HepG2 (cell line): ENCODE measurements around the gene THAP3. TPM values are rescaled to one million over a fixed set of nuclear protein-coding genes. Genes with fewer than 3 reads are reported as not detected.

Experiments
- ATAC-seq: fragments of 200-7000 bp; cut with Tn5 transposase; 3 replicates; pipeline ENCODE4 v1.9.1; 2020; ENCODE audit warnings: mild to moderate bottlenecking, moderate library complexity
- BruUV-seq: library from RNA; stranded (reverse); fragments of 400-500 nt; replicated peaks from 2 replicates; lab custom pipeline; 2021; lab: Mats Ljungman, UMichigan
- CTCF ChIA-PET: fragments of 300-600 bp; formaldehyde crosslinking; extraction: SDS; loops from one replicate; lab custom pipeline; 2021; ENCODE audit warnings: low total read pairs, inconsistent platforms, low intra/inter-chr PET ratio; lab: Yijun Ruan, JAX
- POLR2A ChIA-PET: fragments of 350-600 bp; sonication (Branson Sonifier 250); formaldehyde crosslinking; loops from one replicate; lab custom pipeline; 2020; ENCODE audit warnings: antibody characterized with exemption, inconsistent platforms; lab: Yijun Ruan, JAX
- DNase-seq: peaks from one replicate; pipeline ENCODE4 v3.0.0-alpha.2; 2015; ENCODE audit warnings: low spot score
- FAIRE-seq: peaks from 3 replicates; lab custom pipeline; 2011; peaks lifted over from hg19 to GRCh38; lab: Jason Lieb, UNC
- H2AFZ ChIP-seq: one replicate; pipeline ENCODE4 v1.6.1; 2011; ENCODE audit warnings: low read length, inconsistent platforms
- H3K27ac ChIP-seq: fragments of 300-600 bp; 3 replicates; pipeline ENCODE4 v1.8.0; 2011; ENCODE audit warnings: mixed run types, mild to moderate bottlenecking, mixed read lengths, low read length, inconsistent platforms; ENCODE audit not compliant: insufficient read depth; ENCODE audit errors: extremely low read length
- H3K27me3 ChIP-seq, 2 experiments: fragments of 200-600 bp in 1 of 2; 2 replicates in 1 of 2; 3 replicates in 1 of 2; pipeline versions ENCODE4 v1.6.0 to v1.8.0; 2011; ENCODE audit warnings: low read length in 2 of 2, mild to moderate bottlenecking in 2 of 2, moderate library complexity in 2 of 2, inconsistent platforms in 1 of 2; ENCODE audit not compliant: insufficient read depth in 2 of 2, control insufficient read depth in 1 of 2
- H3K36me3 ChIP-seq, 2 experiments: fragments of 200-600 bp in 1 of 2; replicated peaks in 1 of 2; 2 replicates in 1 of 2; 3 replicates in 1 of 2; pipeline versions ENCODE4 v1.5.1 to v1.8.0; 2011; ENCODE audit warnings: low read length in 2 of 2, inconsistent platforms in 1 of 2; ENCODE audit not compliant: insufficient read depth in 2 of 2, control insufficient read depth in 1 of 2
- H3K4me1 ChIP-seq: 2 replicates; pipeline ENCODE4 v1.5.1; 2012; ENCODE audit warnings: low read length, inconsistent platforms; ENCODE audit not compliant: insufficient read depth
- H3K4me2 ChIP-seq: 2 replicates; pipeline ENCODE4 v1.6.0; 2011; ENCODE audit warnings: low read depth, low read length, inconsistent platforms
- H3K4me3 ChIP-seq, 3 experiments: fragments of 200-600 bp in 1 of 3; sonication (generic), shearing (Covaris generic) in 1 of 3; replicated peaks in 1 of 3; 2 replicates each; pipeline ENCODE4 v1.5.1; 2011 to 2016; ENCODE audit warnings: low read length in 3 of 3, inconsistent platforms in 2 of 3, low read depth in 2 of 3, mild to moderate bottlenecking in 2 of 3, control low read depth in 1 of 3, mixed read lengths in 1 of 3; ENCODE audit not compliant: insufficient read depth in 1 of 3
- H3K79me2 ChIP-seq: one replicate; pipeline ENCODE4 v1.6.1; 2011; ENCODE audit warnings: low read length, inconsistent platforms; ENCODE audit not compliant: insufficient read depth
- H3K9ac ChIP-seq: 2 replicates; pipeline ENCODE4 v1.6.0; 2011; ENCODE audit warnings: mild to moderate bottlenecking, low read depth, low read length, inconsistent platforms; ENCODE audit not compliant: insufficient read depth
- H3K9me3 ChIP-seq: 2 replicates; pipeline ENCODE4 v1.5.1; 2012; ENCODE audit warnings: mild to moderate bottlenecking, low read length
- H4K20me1 ChIP-seq: 2 replicates; pipeline ENCODE4 v1.6.0; 2011; ENCODE audit warnings: inconsistent platforms, mild to moderate bottlenecking, low read length, moderate library complexity; ENCODE audit not compliant: insufficient read depth
- LCORL ChIP-seq, 2 experiments: fragments of 450-650 bp in 1 of 2; sonication (generic) in 1 of 2; formaldehyde crosslinking in 1 of 2; IDR thresholded peaks; 2 replicates each; pipeline versions ENCODE4 v1.5.0 to v1.6.1; 2017 to 2020; ENCODE audit warnings: antibody characterized with exemption in 1 of 2, missing genetic modification reagents in 1 of 2
- ZBTB21 ChIP-seq: sonication (generic); formaldehyde crosslinking; IDR thresholded peaks from 2 replicates; pipeline ENCODE4 v1.4.0; 2020; ENCODE audit warnings: missing genetic modification reagents
- ZFP91 ChIP-seq: sonication (generic); formaldehyde crosslinking; IDR thresholded peaks from 2 replicates; pipeline ENCODE4 v1.9.0; 2022; ENCODE audit warnings: missing genetic modification reagents, mild to moderate bottlenecking, borderline replicate concordance
- ZNF160 ChIP-seq: sonication (generic); formaldehyde crosslinking; IDR thresholded peaks from 2 replicates; pipeline ENCODE4 v1.8.0; 2022; ENCODE audit warnings: mild to moderate bottlenecking, inconsistent platforms, missing genetic modification reagents
- ZNF24 ChIP-seq: fragments of 450-650 bp; IDR thresholded peaks from 2 replicates; pipeline ENCODE4 v1.6.1; 2017; ENCODE audit warnings: antibody characterized with exemption, mild to moderate bottlenecking
- ZNF549 ChIP-seq: sonication (generic); formaldehyde crosslinking; IDR thresholded peaks from 2 replicates; pipeline ENCODE4 v1.5.0; 2020; ENCODE audit warnings: missing genetic modification reagents
- ZNF7 ChIP-seq: IDR thresholded peaks from 2 replicates; pipeline ENCODE4 v1.6.1; 2016; ENCODE audit warnings: missing biosample characterization, missing genetic modification reagents
- ZNF704 ChIP-seq: sonication (generic); formaldehyde crosslinking; IDR thresholded peaks from 2 replicates; pipeline ENCODE4 v1.8.1; 2023; ENCODE audit warnings: mild to moderate bottlenecking, inconsistent platforms, moderate library complexity, missing genetic modification reagents, borderline replicate concordance
- ZSCAN25 ChIP-seq: sonication (generic); formaldehyde crosslinking; IDR thresholded peaks from 2 replicates; pipeline ENCODE4 v1.8.0; 2022; ENCODE audit warnings: mild to moderate bottlenecking, missing genetic modification reagents
- WGBS: methylation state at CpG from one replicate; pipeline ENCODE4 v1.1.6; 2017; ENCODE audit warnings: low lambda C conversion rate; 5-methylcytosine and 5-hydroxymethylcytosine counted together
- in situ Hi-C: cut with HindIII; loops from 2 replicates; pipeline ENCODE4 v1.10.0; 2017; ENCODE audit warnings: low pct_unique_long_range_greater_than_20kb; ENCODE audit not compliant: extremely low pct_ligation_motif_present
- intact Hi-C: fragments of 100-400 bp; cut with micrococcal nuclease; formaldehyde crosslinking; loops from one replicate; pipeline ENCODE4 v1.10.0; 2022; ENCODE audit not compliant: unreplicated experiment
- polyA plus RNA-seq, 8 experiments: library from polyadenylated mRNA; depleted of rRNA in 3 of 8; stranded (reverse) in 7 of 8; unstranded in 1 of 8; fragments of >200 nt; fragmentation: Illumina TruSeq in 4 of 8; extraction: Trizol in 4 of 8; gene quantifications; 2 replicates each; pipeline versions ENCODE4 v1.2.1 to v1.2.3, GENCODE V29; 2011 to 2016; ENCODE audit warnings: low read depth in 4 of 8, missing spikeins in 1 of 8, mixed read lengths in 1 of 8; ENCODE audit not compliant: insufficient read depth in 1 of 8
- total RNA-seq, 5 experiments: library from RNA; depleted of rRNA; stranded (reverse); fragments of >200 nt; fragmentation: Illumina TruSeq; extraction: Trizol; gene quantifications; 2 replicates each; pipeline ENCODE4 v1.2.3, GENCODE V29; 2016; ENCODE audit warnings: low read depth in 1 of 5
- TF ChIP-seq, protein P1 (sequence below): sonication (generic); formaldehyde crosslinking; conservative IDR thresholded peaks from 2 replicates; pipeline ENCODE4 v1.4.0; 2020; ENCODE audit warnings: missing genetic modification reagents

The THAP3 gene
- total and polyA plus RNA-seq, 2 of the 13 experiments (the other 11 are each of a cell fraction or from before 2014, with no cell fraction given): 10.3 to 14.9 TPM

DNA sequence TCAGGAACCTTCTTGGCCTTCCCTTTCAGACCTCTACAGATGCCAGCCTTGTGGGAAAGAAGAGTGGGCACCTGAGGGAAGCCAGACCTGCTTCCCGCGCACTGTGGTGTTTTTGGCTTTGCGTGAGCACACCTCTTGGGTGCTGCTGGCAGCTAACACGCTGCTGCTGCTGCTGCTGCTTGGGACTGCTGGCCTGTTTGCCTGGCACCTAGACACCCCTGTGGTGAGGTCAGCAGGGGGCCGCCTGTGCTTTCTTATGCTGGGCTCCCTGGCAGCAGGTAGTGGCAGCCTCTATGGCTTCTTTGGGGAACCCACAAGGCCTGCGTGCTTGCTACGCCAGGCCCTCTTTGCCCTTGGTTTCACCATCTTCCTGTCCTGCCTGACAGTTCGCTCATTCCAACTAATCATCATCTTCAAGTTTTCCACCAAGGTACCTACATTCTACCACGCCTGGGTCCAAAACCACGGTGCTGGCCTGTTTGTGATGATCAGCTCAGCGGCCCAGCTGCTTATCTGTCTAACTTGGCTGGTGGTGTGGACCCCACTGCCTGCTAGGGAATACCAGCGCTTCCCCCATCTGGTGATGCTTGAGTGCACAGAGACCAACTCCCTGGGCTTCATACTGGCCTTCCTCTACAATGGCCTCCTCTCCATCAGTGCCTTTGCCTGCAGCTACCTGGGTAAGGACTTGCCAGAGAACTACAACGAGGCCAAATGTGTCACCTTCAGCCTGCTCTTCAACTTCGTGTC lies 45.9 kb upstream of the THAP3 start:
- TF ChIP-seq ZNF160 (CRISPR knock-in tag) (0 out of 2 replicates have a peak, but pooled peaks have one; percentile 29), ZFP91 (CRISPR knock-in tag) (0 out of 2 replicates have a peak, but pooled peaks have one; percentile 0), ZNF704 (CRISPR knock-in tag) (peak; percentile 87; the same call in 1 of the 2 replicates), ZSCAN25 (CRISPR knock-in tag) (no peak), ZNF549 (CRISPR knock-in tag) (no peak), ZBTB21 (no peak), LCORL (IDR thresholded peaks at IDR 0.05) (no peak), LCORL (CRISPR knock-in tag; IDR thresholded peaks at IDR 0.05) (0 out of 2 replicates have a peak, but pooled peaks have one; percentile 2), ZNF7 (no peak), ZNF24 (no peak)
- TF ChIP-seq, protein P1, sequence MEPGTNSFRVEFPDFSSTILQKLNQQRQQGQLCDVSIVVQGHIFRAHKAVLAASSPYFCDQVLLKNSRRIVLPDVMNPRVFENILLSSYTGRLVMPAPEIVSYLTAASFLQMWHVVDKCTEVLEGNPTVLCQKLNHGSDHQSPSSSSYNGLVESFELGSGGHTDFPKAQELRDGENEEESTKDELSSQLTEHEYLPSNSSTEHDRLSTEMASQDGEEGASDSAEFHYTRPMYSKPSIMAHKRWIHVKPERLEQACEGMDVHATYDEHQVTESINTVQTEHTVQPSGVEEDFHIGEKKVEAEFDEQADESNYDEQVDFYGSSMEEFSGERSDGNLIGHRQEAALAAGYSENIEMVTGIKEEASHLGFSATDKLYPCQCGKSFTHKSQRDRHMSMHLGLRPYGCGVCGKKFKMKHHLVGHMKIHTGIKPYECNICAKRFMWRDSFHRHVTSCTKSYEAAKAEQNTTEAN (CRISPR knock-in tag): no peak
- WGBS: 66% methylated on average over 13 of the region's 14 CpGs
- peak overlapping the region; percentile 84 for H3K27ac ChIP-seq

More for the DNA sequence above, 45.9 kb upstream of the THAP3 start:
- H3K9me3 ChIP-seq: no peaks in the 10 kb centered on the region
- DNase-seq (no peak), FAIRE-seq (no peak), ATAC-seq (peak; percentile 2; the same call in 1 of the 3 replicates)
- BruUV-seq: no TSS peak
- H4K20me1 ChIP-seq: peaks cover 4% of the 10 kb centered on the region; the same call in 1 of the 2 replicates
- ChIA-PET CTCF (no interaction called here), POLR2A (interaction anchor here (0.8 to 1.8 kb wide), 6 partner anchors 8 to 343 kb away, joined by 3 to 6 read pairs (median 4); partner anchors contain the start of genes ICMT and NOL9)
- peaks cover 15% of the 10 kb centered on the region for H3K79me2 ChIP-seq
- intact Hi-C loops (loop anchor here (1.0 to 2.0 kb wide), 2 partner anchors 22 to 24 kb away; partner anchors contain the start of gene NOL9), in situ Hi-C loops (no loop called here)
- H3K9ac ChIP-seq: peak overlapping the region; percentile 82
- peak overlapping the region; percentile 64 to 91 (median 88); a peak in 5 of 6 replicates for H3K4me3 ChIP-seq
- no peaks in the 10 kb centered on the region for H3K27me3 ChIP-seq
- H3K4me1 ChIP-seq: peaks cover 57% of the 10 kb centered on the region
- peak overlapping the region; percentile 99 for H3K4me2 ChIP-seq
- no peaks in the 10 kb centered on the region for H3K36me3 ChIP-seq
- H2AFZ ChIP-seq: no peak overlapping the region
